Hepatocyte (in vitro differentiated cells): ENCODE results near the gene CHKA.

Experiments used
- EZH2 ChIP-seq: fragments of 200-600 bp; sonication (generic); IDR thresholded peaks from 2 replicates; pipeline ENCODE4 v1.6.1; 2016; ENCODE audit warnings: antibody characterized with exemption, mild to moderate bottlenecking, borderline replicate concordance
- TF ChIP-seq, protein P1 (sequence below): fragments of 200-600 bp; sonication (generic); IDR thresholded peaks from 2 replicates; pipeline ENCODE4 v1.5.1; 2016; ENCODE audit warnings: antibody characterized with exemption, mild to moderate bottlenecking; ENCODE audit not compliant: poor library complexity

DNA sequence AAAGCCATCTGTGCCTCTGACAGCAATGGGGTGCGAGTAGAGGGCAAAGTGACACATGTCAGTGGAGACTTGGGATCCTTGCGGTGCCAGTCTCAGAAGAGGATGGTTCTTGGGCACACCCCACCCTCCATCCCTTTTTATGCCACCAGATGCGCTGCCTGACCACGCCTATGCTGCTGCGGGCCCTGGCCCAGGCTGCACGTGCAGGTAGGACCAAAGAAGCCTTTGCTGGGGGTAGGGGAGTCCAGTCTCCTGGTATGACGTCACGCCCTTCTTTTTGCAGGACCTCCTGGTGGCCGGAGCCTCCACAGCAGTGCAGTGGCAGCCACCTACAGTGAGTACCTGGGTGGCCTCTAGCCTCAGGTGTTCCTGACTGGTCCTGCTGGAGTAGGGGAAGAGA is 89.2 kb downstream of the CHKA start:
- TF ChIP-seq EZH2: no peak
- TF ChIP-seq, protein P1, sequence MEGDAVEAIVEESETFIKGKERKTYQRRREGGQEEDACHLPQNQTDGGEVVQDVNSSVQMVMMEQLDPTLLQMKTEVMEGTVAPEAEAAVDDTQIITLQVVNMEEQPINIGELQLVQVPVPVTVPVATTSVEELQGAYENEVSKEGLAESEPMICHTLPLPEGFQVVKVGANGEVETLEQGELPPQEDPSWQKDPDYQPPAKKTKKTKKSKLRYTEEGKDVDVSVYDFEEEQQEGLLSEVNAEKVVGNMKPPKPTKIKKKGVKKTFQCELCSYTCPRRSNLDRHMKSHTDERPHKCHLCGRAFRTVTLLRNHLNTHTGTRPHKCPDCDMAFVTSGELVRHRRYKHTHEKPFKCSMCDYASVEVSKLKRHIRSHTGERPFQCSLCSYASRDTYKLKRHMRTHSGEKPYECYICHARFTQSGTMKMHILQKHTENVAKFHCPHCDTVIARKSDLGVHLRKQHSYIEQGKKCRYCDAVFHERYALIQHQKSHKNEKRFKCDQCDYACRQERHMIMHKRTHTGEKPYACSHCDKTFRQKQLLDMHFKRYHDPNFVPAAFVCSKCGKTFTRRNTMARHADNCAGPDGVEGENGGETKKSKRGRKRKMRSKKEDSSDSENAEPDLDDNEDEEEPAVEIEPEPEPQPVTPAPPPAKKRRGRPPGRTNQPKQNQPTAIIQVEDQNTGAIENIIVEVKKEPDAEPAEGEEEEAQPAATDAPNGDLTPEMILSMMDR: no peak
